ENCODE results near the gene TXNDC17. TPM values are rescaled to one million over a fixed set of nuclear protein-coding genes. Genes with fewer than 3 reads are reported as not detected.

TXNDC17 gene
- total RNA-seq, 1 experiment from 2014 or later, result 137 TPM

DNA sequence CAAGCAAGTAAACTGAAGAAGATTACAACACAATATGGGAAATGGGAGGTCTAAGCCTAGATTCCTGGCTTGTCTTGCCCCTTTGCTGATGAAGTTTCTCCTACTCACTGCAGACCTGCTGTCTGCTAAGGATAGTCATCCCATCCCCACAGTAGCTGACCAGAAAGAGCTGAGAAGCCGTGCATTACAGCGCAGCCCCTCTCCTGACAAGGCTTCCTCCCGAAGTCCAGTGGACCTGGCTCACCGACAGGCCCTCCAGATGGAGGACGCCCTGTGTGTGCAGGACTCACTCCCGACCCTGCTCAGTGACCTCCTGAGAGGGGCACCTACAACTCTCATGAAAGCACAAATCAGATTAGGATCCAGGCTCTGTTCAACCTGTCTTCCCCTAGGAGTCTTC, 35.7 kb upstream of the TXNDC17 start:
- ATAC-seq (no peak), DNase-seq (ENCODE audit: low read depth, low spot score) (no peak)
- Histone ChIP-seq H3K27me3 (ENCODE audit: control insufficient read depth, insufficient read depth, low read length) (no peaks in the 10 kb centered on the region), H3K4me3 (ENCODE audit: low read depth in 2 of 2, low read length in 2 of 2) (no peak overlapping the region), H3K27ac (ENCODE audit: low read length) (no peak overlapping the region), H3K4me1 (ENCODE audit: control insufficient read depth, insufficient read depth, low read length) (no peaks in the 10 kb centered on the region), H3K9me3 (ENCODE audit: control insufficient read depth, insufficient read depth, low read depth, low read length) (no peaks in the 10 kb centered on the region), H3K36me3 (ENCODE audit: control insufficient read depth, insufficient read depth, low read length) (peaks cover 28% of the 10 kb centered on the region)
- TF ChIP-seq POLR2AphosphoS5 (IDR thresholded peaks at IDR 0.05; ENCODE audit: low read depth, low read length) (no peak), SIN3A (IDR thresholded peaks at IDR 0.05; ENCODE audit: borderline replicate concordance, insufficient read depth, low read depth, low read length) (no peak), TCF7L2 (IDR thresholded peaks at IDR 0.05; ENCODE audit: low read depth, low read length) (no peak)
- TF ChIP-seq, protein P1, sequence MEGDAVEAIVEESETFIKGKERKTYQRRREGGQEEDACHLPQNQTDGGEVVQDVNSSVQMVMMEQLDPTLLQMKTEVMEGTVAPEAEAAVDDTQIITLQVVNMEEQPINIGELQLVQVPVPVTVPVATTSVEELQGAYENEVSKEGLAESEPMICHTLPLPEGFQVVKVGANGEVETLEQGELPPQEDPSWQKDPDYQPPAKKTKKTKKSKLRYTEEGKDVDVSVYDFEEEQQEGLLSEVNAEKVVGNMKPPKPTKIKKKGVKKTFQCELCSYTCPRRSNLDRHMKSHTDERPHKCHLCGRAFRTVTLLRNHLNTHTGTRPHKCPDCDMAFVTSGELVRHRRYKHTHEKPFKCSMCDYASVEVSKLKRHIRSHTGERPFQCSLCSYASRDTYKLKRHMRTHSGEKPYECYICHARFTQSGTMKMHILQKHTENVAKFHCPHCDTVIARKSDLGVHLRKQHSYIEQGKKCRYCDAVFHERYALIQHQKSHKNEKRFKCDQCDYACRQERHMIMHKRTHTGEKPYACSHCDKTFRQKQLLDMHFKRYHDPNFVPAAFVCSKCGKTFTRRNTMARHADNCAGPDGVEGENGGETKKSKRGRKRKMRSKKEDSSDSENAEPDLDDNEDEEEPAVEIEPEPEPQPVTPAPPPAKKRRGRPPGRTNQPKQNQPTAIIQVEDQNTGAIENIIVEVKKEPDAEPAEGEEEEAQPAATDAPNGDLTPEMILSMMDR (IDR thresholded peaks at IDR 0.05), result no peak
- TF ChIP-seq, protein P2, sequence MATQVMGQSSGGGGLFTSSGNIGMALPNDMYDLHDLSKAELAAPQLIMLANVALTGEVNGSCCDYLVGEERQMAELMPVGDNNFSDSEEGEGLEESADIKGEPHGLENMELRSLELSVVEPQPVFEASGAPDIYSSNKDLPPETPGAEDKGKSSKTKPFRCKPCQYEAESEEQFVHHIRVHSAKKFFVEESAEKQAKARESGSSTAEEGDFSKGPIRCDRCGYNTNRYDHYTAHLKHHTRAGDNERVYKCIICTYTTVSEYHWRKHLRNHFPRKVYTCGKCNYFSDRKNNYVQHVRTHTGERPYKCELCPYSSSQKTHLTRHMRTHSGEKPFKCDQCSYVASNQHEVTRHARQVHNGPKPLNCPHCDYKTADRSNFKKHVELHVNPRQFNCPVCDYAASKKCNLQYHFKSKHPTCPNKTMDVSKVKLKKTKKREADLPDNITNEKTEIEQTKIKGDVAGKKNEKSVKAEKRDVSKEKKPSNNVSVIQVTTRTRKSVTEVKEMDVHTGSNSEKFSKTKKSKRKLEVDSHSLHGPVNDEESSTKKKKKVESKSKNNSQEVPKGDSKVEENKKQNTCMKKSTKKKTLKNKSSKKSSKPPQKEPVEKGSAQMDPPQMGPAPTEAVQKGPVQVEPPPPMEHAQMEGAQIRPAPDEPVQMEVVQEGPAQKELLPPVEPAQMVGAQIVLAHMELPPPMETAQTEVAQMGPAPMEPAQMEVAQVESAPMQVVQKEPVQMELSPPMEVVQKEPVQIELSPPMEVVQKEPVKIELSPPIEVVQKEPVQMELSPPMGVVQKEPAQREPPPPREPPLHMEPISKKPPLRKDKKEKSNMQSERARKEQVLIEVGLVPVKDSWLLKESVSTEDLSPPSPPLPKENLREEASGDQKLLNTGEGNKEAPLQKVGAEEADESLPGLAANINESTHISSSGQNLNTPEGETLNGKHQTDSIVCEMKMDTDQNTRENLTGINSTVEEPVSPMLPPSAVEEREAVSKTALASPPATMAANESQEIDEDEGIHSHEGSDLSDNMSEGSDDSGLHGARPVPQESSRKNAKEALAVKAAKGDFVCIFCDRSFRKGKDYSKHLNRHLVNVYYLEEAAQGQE (IDR thresholded peaks at IDR 0.05; ENCODE audit: insufficient read depth in 1 of 2, low read depth in 2 of 2, low read length in 1 of 2), result no peak
- POLR2A ChIA-PET, result no interaction called here
- CTCF ChIA-PET, result no interaction called here
- in situ Hi-C loops (cut with HindIII; ENCODE audit: low pct_unique_long_range_greater_than_20kb, low sequenced_read_pairs), result no loop called here
- no TSS peak for BruUV-seq (replicated peaks)
- intact Hi-C loops (cut with micrococcal nuclease; ENCODE audit: unreplicated experiment), result no loop called here

DNA sequence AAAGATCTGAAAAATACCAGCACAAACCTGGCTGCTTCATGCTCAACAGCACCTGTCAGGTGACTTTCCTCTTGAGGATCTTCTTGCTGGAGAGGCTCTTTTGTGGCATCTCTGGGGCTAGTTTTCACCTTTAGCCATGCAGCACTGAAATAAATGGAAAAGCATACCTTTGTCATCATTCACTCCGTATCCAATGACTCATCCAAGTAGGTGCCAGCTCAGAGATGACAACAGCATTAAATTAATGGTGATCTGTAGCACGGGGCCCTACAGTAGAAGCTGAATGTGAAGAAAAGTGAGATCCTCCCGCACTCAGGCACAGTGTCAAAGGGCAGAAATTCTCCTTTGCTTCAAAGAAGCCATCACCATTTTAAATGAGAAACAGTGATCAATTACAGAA, 32.5 kb upstream of the TXNDC17 start:
- DNase-seq (ENCODE audit: low read depth, low spot score) (peak; percentile 45), ATAC-seq (no peak)
- Histone ChIP-seq H3K4me3 (ENCODE audit: low read depth in 2 of 2, low read length in 2 of 2) (no peak overlapping the region), H3K27me3 (ENCODE audit: control insufficient read depth, insufficient read depth, low read length) (no peaks in the 10 kb centered on the region), H3K27ac (ENCODE audit: low read length) (no peak overlapping the region), H3K36me3 (ENCODE audit: control insufficient read depth, insufficient read depth, low read length) (peaks cover 31% of the 10 kb centered on the region), H3K9me3 (ENCODE audit: control insufficient read depth, insufficient read depth, low read depth, low read length) (no peaks in the 10 kb centered on the region), H3K4me1 (ENCODE audit: control insufficient read depth, insufficient read depth, low read length) (no peaks in the 10 kb centered on the region)
- intact Hi-C loops (cut with micrococcal nuclease; ENCODE audit: unreplicated experiment), result no loop called here
- TF ChIP-seq TCF7L2 (IDR thresholded peaks at IDR 0.05; ENCODE audit: low read depth, low read length) (no peak), POLR2AphosphoS5 (IDR thresholded peaks at IDR 0.05; ENCODE audit: low read depth, low read length) (no peak), SIN3A (IDR thresholded peaks at IDR 0.05; ENCODE audit: borderline replicate concordance, insufficient read depth, low read depth, low read length) (no peak)
- TF ChIP-seq, protein P1 (IDR thresholded peaks at IDR 0.05), result no peak
- TF ChIP-seq, protein P2 (IDR thresholded peaks at IDR 0.05; ENCODE audit: insufficient read depth in 1 of 2, low read depth in 2 of 2, low read length in 1 of 2), result no peak
- no TSS peak for BruUV-seq (replicated peaks)
- in situ Hi-C loops (cut with HindIII; ENCODE audit: low pct_unique_long_range_greater_than_20kb, low sequenced_read_pairs), result no loop called here
- CTCF ChIA-PET, result no interaction called here
- POLR2A ChIA-PET, result no interaction called here

Measured in Panc1 (cell line).